ENCODE data around the gene RHEB. TPM values are rescaled to one million over a fixed set of nuclear protein-coding genes. Genes with fewer than 3 reads are reported as not detected.

RHEB gene
- total and polyA plus RNA-seq, 2 of the 13 experiments (the other 11 are each of a cell fraction or from before 2014, with no cell fraction given), result 55.0 to 77.6 TPM

DNA sequence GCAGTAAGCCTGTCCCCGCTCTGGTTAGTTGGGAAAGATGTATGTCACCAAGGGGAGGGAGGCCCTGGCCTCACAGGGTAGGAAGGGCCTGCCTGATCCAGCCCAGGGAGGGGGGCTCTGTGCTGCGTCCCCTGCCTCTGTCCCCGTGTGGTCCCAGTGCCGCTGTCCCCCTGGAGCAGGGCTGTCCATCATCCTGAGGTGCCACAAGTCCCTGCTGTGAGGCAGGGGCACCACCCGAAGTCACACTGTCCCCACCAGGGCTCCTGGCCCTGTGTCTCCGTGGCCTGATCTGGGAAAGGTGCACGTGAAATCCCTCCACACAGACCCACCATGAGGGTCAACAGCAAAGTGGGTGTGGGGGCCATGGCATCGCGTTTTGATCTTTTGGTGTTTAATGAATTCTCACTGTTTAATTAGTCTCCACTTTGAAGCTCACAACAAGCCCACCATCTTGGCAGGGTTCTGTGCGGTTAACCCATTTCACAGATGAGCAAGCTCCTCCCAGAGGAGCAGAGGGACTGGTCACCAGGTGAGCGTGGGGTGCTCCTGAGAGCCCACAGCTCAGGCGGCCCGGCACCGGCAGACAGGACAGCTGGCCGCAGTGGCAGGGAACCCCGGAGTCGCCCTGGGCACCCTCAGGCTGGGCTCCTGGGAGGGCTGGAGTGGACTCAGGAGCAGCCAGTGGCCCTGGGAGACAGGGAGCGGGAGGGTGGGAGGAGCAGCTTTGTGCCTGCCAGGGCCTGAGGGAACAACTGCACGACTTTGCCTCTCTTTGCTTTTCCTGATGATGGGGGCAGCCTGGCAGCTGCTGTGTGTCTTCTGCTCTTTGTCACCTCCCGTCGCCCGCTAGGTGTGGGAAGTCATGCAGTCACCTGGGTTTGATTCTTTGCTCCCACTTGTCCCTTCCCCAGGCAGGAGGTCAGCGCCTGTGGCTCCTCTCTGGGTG lies 67.8 kb downstream of the RHEB start:
- DNase-seq (ENCODE audit: low spot score) (no peak), ATAC-seq (no peak; the same call in 2 of the 3 replicates), FAIRE-seq (no peak)
- no peaks in the 10 kb centered on the region for H4K20me1 ChIP-seq (ENCODE audit: insufficient read depth, low read length)
- intact Hi-C loops (cut with micrococcal nuclease; ENCODE audit: unreplicated experiment) (no loop called here), in situ Hi-C loops (cut with HindIII; ENCODE audit: extremely low pct_ligation_motif_present, low pct_unique_long_range_greater_than_20kb) (no loop called here)
- no peak overlapping the region for H3K9ac ChIP-seq (ENCODE audit: insufficient read depth, low read depth, low read length)
- no peak overlapping the region for H3K4me3 ChIP-seq (replicated peaks in 1 of 3; ENCODE audit: insufficient read depth in 1 of 3, low read depth in 2 of 3, low read length in 3 of 3)
- no peaks in the 10 kb centered on the region for H3K36me3 ChIP-seq (replicated peaks in 1 of 2; ENCODE audit: control insufficient read depth in 1 of 2, insufficient read depth in 2 of 2, low read length in 2 of 2)
- ChIA-PET CTCF (ENCODE audit: low intra/inter-chr PET ratio, low total read pairs) (no interaction called here), POLR2A (no interaction called here)
- H3K79me2 ChIP-seq (ENCODE audit: insufficient read depth, low read length), result no peaks in the 10 kb centered on the region
- no peaks in the 10 kb centered on the region for H3K9me3 ChIP-seq (ENCODE audit: low read length)
- H3K4me1 ChIP-seq (ENCODE audit: insufficient read depth, low read length), result no peaks in the 10 kb centered on the region
- H3K27me3 ChIP-seq (ENCODE audit: control insufficient read depth in 1 of 2, insufficient read depth in 2 of 2, low read length in 2 of 2), result peaks cover 9 to 47% of the 10 kb centered on the region in 2 experiments; a peak in 4 of 5 replicates
- TF ChIP-seq, protein P1, sequence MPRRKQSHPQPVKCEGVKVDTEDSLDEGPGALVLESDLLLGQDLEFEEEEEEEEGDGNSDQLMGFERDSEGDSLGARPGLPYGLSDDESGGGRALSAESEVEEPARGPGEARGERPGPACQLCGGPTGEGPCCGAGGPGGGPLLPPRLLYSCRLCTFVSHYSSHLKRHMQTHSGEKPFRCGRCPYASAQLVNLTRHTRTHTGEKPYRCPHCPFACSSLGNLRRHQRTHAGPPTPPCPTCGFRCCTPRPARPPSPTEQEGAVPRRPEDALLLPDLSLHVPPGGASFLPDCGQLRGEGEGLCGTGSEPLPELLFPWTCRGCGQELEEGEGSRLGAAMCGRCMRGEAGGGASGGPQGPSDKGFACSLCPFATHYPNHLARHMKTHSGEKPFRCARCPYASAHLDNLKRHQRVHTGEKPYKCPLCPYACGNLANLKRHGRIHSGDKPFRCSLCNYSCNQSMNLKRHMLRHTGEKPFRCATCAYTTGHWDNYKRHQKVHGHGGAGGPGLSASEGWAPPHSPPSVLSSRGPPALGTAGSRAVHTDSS (CRISPR knock-in tag; conservative IDR thresholded peaks at IDR 0.05), result no peak
- no peak for TF ChIP-seq NPAS2 (CRISPR knock-in tag; IDR thresholded peaks at IDR 0.05; ENCODE audit: borderline replicate concordance)
- TF ChIP-seq HNF4A (CRISPR knock-in tag; IDR thresholded peaks at IDR 0.05), result no peak
- TF ChIP-seq ZNF670 (CRISPR knock-in tag; IDR thresholded peaks at IDR 0.05; ENCODE audit: borderline replicate concordance), result no peak
- no peak for TF ChIP-seq NCOA2 (CRISPR knock-in tag; IDR thresholded peaks at IDR 0.05)
- TF ChIP-seq E2F5 (CRISPR knock-in tag; conservative IDR thresholded peaks at IDR 0.05), result no peak
- TF ChIP-seq SETDB1 (CRISPR knock-in tag; IDR thresholded peaks at IDR 0.05; ENCODE audit: borderline replicate concordance), result no peak
- TF ChIP-seq, protein P2, sequence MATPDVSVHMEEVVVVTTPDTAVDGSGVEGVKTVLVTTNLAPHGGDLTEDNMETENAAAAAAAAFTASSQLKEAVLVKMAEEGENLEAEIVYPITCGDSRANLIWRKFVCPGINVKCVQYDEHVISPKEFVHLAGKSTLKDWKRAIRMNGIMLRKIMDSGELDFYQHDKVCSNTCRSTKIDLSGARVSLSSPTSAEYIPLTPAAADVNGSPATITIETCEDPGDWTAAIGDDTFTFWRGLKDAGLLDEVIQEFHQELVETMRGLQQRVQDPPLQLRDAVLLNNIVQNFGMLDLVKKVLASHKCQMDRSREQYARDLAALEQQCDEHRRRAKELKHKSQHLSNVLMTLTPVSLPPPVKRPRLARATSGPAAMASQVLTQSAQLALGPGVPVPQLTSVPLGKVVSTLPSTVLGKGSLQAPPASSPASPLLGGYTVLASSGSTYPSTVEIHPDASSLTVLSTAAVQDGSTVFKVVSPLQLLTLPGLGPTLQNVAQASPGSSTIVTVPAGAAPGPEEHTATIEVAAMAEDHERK (CRISPR knock-in tag; IDR thresholded peaks at IDR 0.05; ENCODE audit: low read depth), result no peak
- TF ChIP-seq, protein P3, sequence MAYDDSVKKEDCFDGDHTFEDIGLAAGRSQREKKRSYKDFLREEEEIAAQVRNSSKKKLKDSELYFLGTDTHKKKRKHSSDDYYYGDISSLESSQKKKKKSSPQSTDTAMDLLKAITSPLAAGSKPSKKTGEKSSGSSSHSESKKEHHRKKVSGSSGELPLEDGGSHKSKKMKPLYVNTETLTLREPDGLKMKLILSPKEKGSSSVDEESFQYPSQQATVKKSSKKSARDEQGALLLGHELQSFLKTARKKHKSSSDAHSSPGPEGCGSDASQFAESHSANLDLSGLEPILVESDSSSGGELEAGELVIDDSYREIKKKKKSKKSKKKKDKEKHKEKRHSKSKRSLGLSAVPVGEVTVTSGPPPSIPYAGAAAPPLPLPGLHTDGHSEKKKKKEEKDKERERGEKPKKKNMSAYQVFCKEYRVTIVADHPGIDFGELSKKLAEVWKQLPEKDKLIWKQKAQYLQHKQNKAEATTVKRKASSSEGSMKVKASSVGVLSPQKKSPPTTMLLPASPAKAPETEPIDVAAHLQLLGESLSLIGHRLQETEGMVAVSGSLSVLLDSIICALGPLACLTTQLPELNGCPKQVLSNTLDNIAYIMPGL (CRISPR knock-in tag; IDR thresholded peaks at IDR 0.05; ENCODE audit: borderline replicate concordance in 1 of 2, low read depth in 1 of 2), result no peak
- no peak for TF ChIP-seq ZNF577 (CRISPR knock-in tag; IDR thresholded peaks at IDR 0.05; ENCODE audit: borderline replicate concordance, low read depth)
- no peak for TF ChIP-seq YY1 (IDR thresholded peaks at IDR 0.05; ENCODE audit: insufficient read depth, insufficient replicate concordance, low read depth, low read length)
- no peak for TF ChIP-seq ZNF850 (CRISPR knock-in tag; conservative IDR thresholded peaks at IDR 0.05)
- 20% methylated on average over 6 of the region's 23 CpGs for WGBS (ENCODE audit: low lambda C conversion rate)
- no peak overlapping the region for H2AFZ ChIP-seq (ENCODE audit: low read length)
- H3K27ac ChIP-seq (ENCODE audit: extremely low read length, insufficient read depth, low read length), result no peak overlapping the region
- BruUV-seq (replicated peaks), result no TSS peak
- H3K4me2 ChIP-seq (ENCODE audit: low read depth, low read length), result no peak overlapping the region

Data from HepG2 (cell line).